GM21786 (cell line): ENCODE measurements around the gene OIP5.
"Not testable (repeated sequence)": the region's sequence is repeated elsewhere in the genome, so short reads cannot be mapped to it uniquely, and the experiment has no call there.

Experiments used
- ATAC-seq: cut with Tn5 transposase; IDR thresholded peaks from one replicate; pipeline ENCODE4 v1.9.1; 2021; ENCODE audit not compliant: unreplicated experiment

Gene OIP5

GRCh38 chr15:41260924-41261323 is 71.5 kb downstream of the OIP5 start:
- not testable (repeated sequence) for ATAC-seq

GRCh38 chr15:41259546-41260189 is 72.7 kb downstream of the OIP5 start:
- ATAC-seq, result no peak
